ENCODE data around the gene PPP2R5C. TPM values are rescaled to one million over a fixed set of nuclear protein-coding genes. Genes with fewer than 3 reads are reported as not detected.

PPP2R5C gene
- total RNA-seq, 1 experiment from 2014 or later: 80.3 TPM

GRCh38 chr14:101813833-101814232, 52.3 kb downstream of the PPP2R5C start:
- peaks cover 6% of the 10 kb centered on the region; the same call in 1 of the 2 replicates for H3K36me3 ChIP-seq (ENCODE audit: control insufficient read depth, insufficient read depth, low read length)

GRCh38 chr14:101814934-101815333, 53.4 kb downstream of the PPP2R5C start:
- Histone ChIP-seq H3K4me1 (ENCODE audit: control insufficient read depth, insufficient read depth, low read length) (peaks cover 17% of the 10 kb centered on the region), H3K27me3 (ENCODE audit: control insufficient read depth, insufficient read depth, low read length) (no peaks in the 10 kb centered on the region), H3K4me3 (ENCODE audit: low read depth in 2 of 2, low read length in 2 of 2) (no peak overlapping the region), H3K36me3 (ENCODE audit: control insufficient read depth, insufficient read depth, low read length) (peaks cover 5% of the 10 kb centered on the region; the same call in 1 of the 2 replicates), H3K9me3 (ENCODE audit: control insufficient read depth, insufficient read depth, low read depth, low read length) (no peaks in the 10 kb centered on the region), H3K27ac (ENCODE audit: low read length) (no peak overlapping the region)
- no TSS peak for BruUV-seq (replicated peaks)
- in situ Hi-C loops (cut with HindIII; ENCODE audit: low pct_unique_long_range_greater_than_20kb, low sequenced_read_pairs): no loop called here
- ChIA-PET POLR2A (no interaction called here), CTCF (no interaction called here)
- TF ChIP-seq REST (IDR thresholded peaks at IDR 0.05; ENCODE audit: insufficient read depth in 1 of 2, low read depth in 2 of 2, low read length in 1 of 2) (no peak), TCF7L2 (IDR thresholded peaks at IDR 0.05; ENCODE audit: low read depth, low read length) (no peak)
- DNase-seq (ENCODE audit: low read depth, low spot score) (no peak), ATAC-seq (no peak)
- intact Hi-C loops (cut with micrococcal nuclease; ENCODE audit: unreplicated experiment): no loop called here

More at GRCh38 chr14:101813833-101814232, 52.3 kb downstream of the PPP2R5C start:
- TF ChIP-seq TCF7L2 (IDR thresholded peaks at IDR 0.05; ENCODE audit: low read depth, low read length): no peak
- TF ChIP-seq CTCF (IDR thresholded peaks at IDR 0.05): no peak
- TF ChIP-seq SIN3A (IDR thresholded peaks at IDR 0.05; ENCODE audit: borderline replicate concordance, insufficient read depth, low read depth, low read length): no peak
- no peak for TF ChIP-seq POLR2AphosphoS5 (IDR thresholded peaks at IDR 0.05; ENCODE audit: low read depth, low read length)
- no peak for TF ChIP-seq REST (IDR thresholded peaks at IDR 0.05; ENCODE audit: insufficient read depth in 1 of 2, low read depth in 2 of 2, low read length in 1 of 2)
- CTCF ChIA-PET: no interaction called here
- in situ Hi-C loops (cut with HindIII; ENCODE audit: low pct_unique_long_range_greater_than_20kb, low sequenced_read_pairs) (no loop called here), intact Hi-C loops (cut with micrococcal nuclease; ENCODE audit: unreplicated experiment) (no loop called here)
- no peak overlapping the region for H3K27ac ChIP-seq (ENCODE audit: low read length)
- POLR2A ChIA-PET: no interaction called here
- BruUV-seq (replicated peaks): no TSS peak
- H3K4me1 ChIP-seq (ENCODE audit: control insufficient read depth, insufficient read depth, low read length): peaks cover 17% of the 10 kb centered on the region
- no peak for DNase-seq (ENCODE audit: low read depth, low spot score)
- no peaks in the 10 kb centered on the region for H3K9me3 ChIP-seq (ENCODE audit: control insufficient read depth, insufficient read depth, low read depth, low read length)
- no peaks in the 10 kb centered on the region for H3K27me3 ChIP-seq (ENCODE audit: control insufficient read depth, insufficient read depth, low read length)
- no peak for ATAC-seq
- H3K4me3 ChIP-seq (ENCODE audit: low read depth in 2 of 2, low read length in 2 of 2): no peak overlapping the region
